Bronchial epithelial cell (primary cell): ENCODE measurements around the gene EMID1. TPM values are rescaled to one million over a fixed set of nuclear protein-coding genes. Genes with fewer than 3 reads are reported as not detected.

Experiments used
- DNase-seq: peaks from one replicate; pipeline ENCODE4 v3.0.0-alpha.2; 2010; ENCODE audit warnings: low read depth
- FAIRE-seq: peaks from 2 replicates; lab custom pipeline; 2011; peaks lifted over from hg19 to GRCh38; lab: Jason Lieb, UNC
- H3K27me3 ChIP-seq: 2 replicates; pipeline ENCODE4 v1.5.1; 2011; ENCODE audit warnings: low read length; ENCODE audit not compliant: control insufficient read depth, insufficient read depth
- H3K36me3 ChIP-seq: 2 replicates; pipeline ENCODE4 v1.5.1; 2011; ENCODE audit warnings: low read length; ENCODE audit not compliant: control insufficient read depth, insufficient read depth
- H3K4me3 ChIP-seq: 2 replicates; pipeline ENCODE4 v1.5.1; 2011; ENCODE audit warnings: mild to moderate bottlenecking, low read depth, low read length, control low read depth
- CTCF ChIP-seq: IDR thresholded peaks from 2 replicates; pipeline ENCODE4 v1.5.1; 2011; ENCODE audit warnings: mild to moderate bottlenecking, moderate library complexity, low read length, control low read depth, inconsistent platforms; ENCODE audit not compliant: insufficient read depth, severe bottlenecking
- total RNA-seq: library from RNA; depleted of rRNA; stranded (reverse); fragments of >200 nt; gene quantifications from 2 replicates; pipeline ENCODE4 v1.2.1, GENCODE V29; 2014

The EMID1 gene
- total RNA-seq, 1 donor from 2014 or later = not detected

- H3K36me3 ChIP-seq = peaks cover 13% of the 10 kb centered on the region
- DNase-seq (no peak), FAIRE-seq (no peak)
- no peak for TF ChIP-seq CTCF
- H3K27me3 ChIP-seq = no peaks in the 10 kb centered on the region
- H3K4me3 ChIP-seq = no peak overlapping the region
These were observed 55.1 kb downstream of the EMID1 start for GRCh38 chr22:29260601-29261315.

GRCh38 chr22:29263791-29264276, 58.1 kb downstream of the EMID1 start:
- FAIRE-seq = no peak
- Histone ChIP-seq H3K4me3 (no peak overlapping the region), H3K36me3 (peaks cover 19% of the 10 kb centered on the region), H3K27me3 (no peaks in the 10 kb centered on the region)
- TF ChIP-seq CTCF = no peak
- DNase-seq = no peak

GRCh38 chr22:29265305-29265704, 59.6 kb downstream of the EMID1 start:
- peaks cover 22% of the 10 kb centered on the region for H3K36me3 ChIP-seq
- no peak for FAIRE-seq
- no peak for DNase-seq

GRCh38 chr22:29265929-29266328, 60.2 kb downstream of the EMID1 start:
- no peak for TF ChIP-seq CTCF
- H3K36me3 ChIP-seq = peaks cover 22% of the 10 kb centered on the region
- FAIRE-seq = no peak

More at GRCh38 chr22:29265305-29265704, 59.6 kb downstream of the EMID1 start:
- H3K27me3 ChIP-seq = no peaks in the 10 kb centered on the region
- no peak for TF ChIP-seq CTCF
- H3K4me3 ChIP-seq = no peak overlapping the region

GRCh38 chr22:29266564-29267461, 61.1 kb downstream of the EMID1 start:
- peaks cover 22% of the 10 kb centered on the region for H3K36me3 ChIP-seq
- DNase-seq = no peak
- peak overlapping the region; percentile 76 for H3K4me3 ChIP-seq
- TF ChIP-seq CTCF = no peak
- no peak for FAIRE-seq
- no peaks in the 10 kb centered on the region for H3K27me3 ChIP-seq

More at GRCh38 chr22:29265929-29266328, 60.2 kb downstream of the EMID1 start:
- no peak for DNase-seq
- Histone ChIP-seq H3K27me3 (no peaks in the 10 kb centered on the region), H3K4me3 (no peak overlapping the region)
